ENCODE measurements around the gene CTNND2.
"Not testable (repeated sequence)": the region's sequence is repeated elsewhere in the genome, so short reads cannot be mapped to it uniquely, and the experiment has no call there.

CTNND2 gene

DNA sequence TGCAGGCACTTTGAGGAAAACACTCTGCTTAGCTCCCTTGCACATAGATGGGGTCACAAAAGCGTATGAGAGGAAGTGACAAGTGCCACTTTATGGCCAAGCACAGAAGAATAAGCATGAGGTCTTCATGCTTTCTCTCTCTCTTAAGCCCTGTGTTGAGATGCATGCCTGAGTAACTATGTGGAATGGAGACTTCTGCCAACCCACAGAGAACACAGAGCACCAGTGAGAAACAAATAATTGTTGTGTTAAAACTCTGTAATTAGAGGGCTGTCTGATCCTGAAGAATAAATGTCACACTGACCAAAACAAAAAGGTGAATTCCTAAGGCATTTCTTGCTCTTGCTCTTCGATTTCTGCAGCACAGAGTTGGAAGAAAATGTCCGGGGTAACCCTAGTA, 488.5 kb downstream of the CTNND2 start:
- Histone ChIP-seq H3K36me3 (ENCODE audit: control insufficient read depth, insufficient read depth, low read length) (no peaks in the 10 kb centered on the region), H3K27me3 (replicated peaks; ENCODE audit: control insufficient read depth, insufficient read depth, low read length) (no peaks in the 10 kb centered on the region), H3K4me3 (replicated peaks; ENCODE audit: low read depth, low read length) (no peak overlapping the region)
- TF ChIP-seq, protein P1, sequence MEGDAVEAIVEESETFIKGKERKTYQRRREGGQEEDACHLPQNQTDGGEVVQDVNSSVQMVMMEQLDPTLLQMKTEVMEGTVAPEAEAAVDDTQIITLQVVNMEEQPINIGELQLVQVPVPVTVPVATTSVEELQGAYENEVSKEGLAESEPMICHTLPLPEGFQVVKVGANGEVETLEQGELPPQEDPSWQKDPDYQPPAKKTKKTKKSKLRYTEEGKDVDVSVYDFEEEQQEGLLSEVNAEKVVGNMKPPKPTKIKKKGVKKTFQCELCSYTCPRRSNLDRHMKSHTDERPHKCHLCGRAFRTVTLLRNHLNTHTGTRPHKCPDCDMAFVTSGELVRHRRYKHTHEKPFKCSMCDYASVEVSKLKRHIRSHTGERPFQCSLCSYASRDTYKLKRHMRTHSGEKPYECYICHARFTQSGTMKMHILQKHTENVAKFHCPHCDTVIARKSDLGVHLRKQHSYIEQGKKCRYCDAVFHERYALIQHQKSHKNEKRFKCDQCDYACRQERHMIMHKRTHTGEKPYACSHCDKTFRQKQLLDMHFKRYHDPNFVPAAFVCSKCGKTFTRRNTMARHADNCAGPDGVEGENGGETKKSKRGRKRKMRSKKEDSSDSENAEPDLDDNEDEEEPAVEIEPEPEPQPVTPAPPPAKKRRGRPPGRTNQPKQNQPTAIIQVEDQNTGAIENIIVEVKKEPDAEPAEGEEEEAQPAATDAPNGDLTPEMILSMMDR (IDR thresholded peaks at IDR 0.05; ENCODE audit: insufficient read depth, low read length, poor library complexity, severe bottlenecking): no peak
- no peak for DNase-seq (ENCODE audit: extremely low read depth, insufficient read length)

DNA sequence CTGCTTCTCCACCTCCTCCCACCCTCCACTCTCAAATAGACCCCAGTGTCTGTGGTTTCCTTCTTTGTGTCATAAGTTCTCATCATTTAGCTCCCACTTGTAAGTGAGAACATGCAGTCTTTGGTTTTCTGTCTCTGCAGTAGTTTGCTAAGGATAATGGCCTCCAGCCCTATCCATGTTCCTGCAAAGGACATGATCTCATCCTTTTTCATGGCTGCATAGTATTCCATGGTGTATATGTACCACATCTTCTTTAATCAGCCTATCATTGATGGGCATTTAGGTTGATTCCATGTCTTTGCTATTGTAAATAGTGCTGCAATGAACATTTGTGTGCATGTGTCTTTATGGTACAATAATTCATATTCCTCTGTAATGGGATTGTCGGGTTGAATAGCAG, 489.5 kb downstream of the CTNND2 start:
- DNase-seq (ENCODE audit: extremely low read depth, insufficient read length); H3K4me3 ChIP-seq (replicated peaks; ENCODE audit: low read depth, low read length); H3K36me3 ChIP-seq (ENCODE audit: control insufficient read depth, insufficient read depth, low read length); H3K27me3 ChIP-seq (replicated peaks; ENCODE audit: control insufficient read depth, insufficient read depth, low read length): not testable (repeated sequence)

DNA sequence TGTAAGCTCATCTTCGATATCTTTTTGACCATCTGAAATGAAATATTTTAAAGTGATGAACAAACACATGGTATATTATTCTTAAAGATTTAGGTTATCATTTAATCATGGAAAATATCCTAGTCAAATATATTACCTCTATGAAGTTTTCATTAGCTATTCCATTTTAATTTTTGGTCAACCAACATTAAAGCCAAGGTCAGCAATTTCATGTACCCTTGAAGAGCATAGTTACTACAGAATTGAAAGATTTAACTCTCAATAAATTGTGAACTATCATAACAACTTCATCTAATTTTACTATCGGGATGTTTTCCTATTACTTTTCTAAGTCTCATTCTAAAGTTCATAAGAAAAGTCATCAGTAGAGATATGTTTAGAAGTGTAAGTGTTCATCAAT, 492.6 kb downstream of the CTNND2 start:
- DNase-seq (ENCODE audit: extremely low read depth, insufficient read length): no peak
- H3K4me3 ChIP-seq (replicated peaks; ENCODE audit: low read depth, low read length): no peak overlapping the region
- no peaks in the 10 kb centered on the region; the same call in 1 of the 2 replicates for H3K27me3 ChIP-seq (replicated peaks; ENCODE audit: control insufficient read depth, insufficient read depth, low read length)
- no peaks in the 10 kb centered on the region for H3K36me3 ChIP-seq (ENCODE audit: control insufficient read depth, insufficient read depth, low read length)
- TF ChIP-seq, protein P1 (IDR thresholded peaks at IDR 0.05; ENCODE audit: insufficient read depth, low read length, poor library complexity, severe bottlenecking): no peak

DNA sequence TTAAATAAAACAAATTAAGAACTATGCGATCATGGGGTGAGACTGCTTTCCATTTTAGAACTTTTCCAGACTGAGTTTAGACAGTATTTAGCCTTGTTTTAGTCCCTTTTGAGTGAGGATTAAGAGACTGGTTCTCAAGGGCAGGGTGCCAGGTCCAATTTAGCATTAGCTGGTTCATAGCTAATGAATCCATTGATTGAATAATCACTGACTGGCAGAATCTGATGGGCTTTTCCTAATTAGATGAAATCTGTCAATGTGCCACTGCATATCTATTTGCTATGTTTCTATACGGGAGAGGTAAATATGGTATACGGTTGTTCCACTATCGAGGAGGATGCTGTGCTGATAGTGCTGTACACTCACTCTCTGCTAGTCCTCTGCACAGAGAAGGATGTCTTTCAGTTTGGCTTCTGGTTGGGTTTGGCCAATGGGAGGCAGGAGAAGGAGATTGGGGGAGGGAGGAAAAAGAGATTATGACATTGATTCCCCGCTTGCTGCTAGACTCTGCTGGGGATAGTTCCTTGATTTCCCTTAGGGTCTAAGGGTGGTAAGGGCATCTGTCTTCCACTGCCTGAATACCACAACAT, 496.6 kb downstream of the CTNND2 start:
- Histone ChIP-seq H3K4me3 (replicated peaks; ENCODE audit: low read depth, low read length) (no peak overlapping the region), H3K36me3 (ENCODE audit: control insufficient read depth, insufficient read depth, low read length) (no peaks in the 10 kb centered on the region), H3K27me3 (replicated peaks; ENCODE audit: control insufficient read depth, insufficient read depth, low read length) (no peaks in the 10 kb centered on the region; the same call in 1 of the 2 replicates)
- DNase-seq (ENCODE audit: extremely low read depth, insufficient read length): no peak
- TF ChIP-seq, protein P1 (IDR thresholded peaks at IDR 0.05; ENCODE audit: insufficient read depth, low read length, poor library complexity, severe bottlenecking): no peak

DNA sequence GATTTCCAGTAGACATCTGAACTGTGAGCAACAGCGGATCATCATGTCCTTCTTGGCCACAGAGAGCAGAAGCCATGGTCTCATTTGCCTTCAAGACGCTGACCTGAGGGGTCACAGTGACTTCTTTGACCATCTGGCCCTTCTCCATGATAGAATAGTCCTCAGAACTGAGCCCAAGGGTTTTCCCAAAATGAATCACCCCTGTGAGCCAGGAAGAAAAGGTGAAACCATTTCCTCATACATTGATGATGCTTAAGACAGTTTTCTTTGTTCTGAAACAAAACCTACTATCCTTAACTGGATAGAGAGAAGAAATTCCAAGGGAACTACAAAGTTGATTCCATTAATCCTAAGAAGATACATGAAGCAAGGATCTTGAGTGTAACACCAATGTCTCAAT, 503.9 kb downstream of the CTNND2 start:
- DNase-seq (ENCODE audit: extremely low read depth, insufficient read length): no peak
- no peaks in the 10 kb centered on the region for H3K27me3 ChIP-seq (replicated peaks; ENCODE audit: control insufficient read depth, insufficient read depth, low read length)
- H3K4me3 ChIP-seq (replicated peaks; ENCODE audit: low read depth, low read length): no peak overlapping the region
- TF ChIP-seq, protein P1 (IDR thresholded peaks at IDR 0.05; ENCODE audit: insufficient read depth, low read length, poor library complexity, severe bottlenecking): no peak
- no peaks in the 10 kb centered on the region for H3K36me3 ChIP-seq (ENCODE audit: control insufficient read depth, insufficient read depth, low read length)

DNA sequence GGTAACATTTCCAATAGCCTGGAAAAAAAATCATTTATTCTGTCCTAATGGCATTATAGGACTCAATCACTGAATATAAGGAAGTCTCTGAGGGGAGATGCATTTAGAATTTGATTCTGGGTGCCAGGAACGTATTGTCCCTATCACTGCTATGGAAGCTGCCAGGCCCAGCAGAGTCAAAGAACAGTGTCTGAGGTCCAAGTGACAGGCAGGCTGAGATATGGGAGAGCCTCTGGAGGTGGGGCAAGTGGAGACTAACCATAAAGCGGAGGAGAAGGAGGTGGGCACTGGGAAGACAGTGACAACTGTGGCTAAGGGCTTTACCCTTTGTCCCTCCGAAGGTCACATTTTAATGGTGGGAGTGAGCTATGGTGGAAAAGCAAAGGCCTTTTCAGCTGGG, 505.5 kb downstream of the CTNND2 start:
- no peak overlapping the region for H3K4me3 ChIP-seq (replicated peaks; ENCODE audit: low read depth, low read length)
- H3K27me3 ChIP-seq (replicated peaks; ENCODE audit: control insufficient read depth, insufficient read depth, low read length): no peaks in the 10 kb centered on the region
- TF ChIP-seq, protein P1 (IDR thresholded peaks at IDR 0.05; ENCODE audit: insufficient read depth, low read length, poor library complexity, severe bottlenecking): no peak
- no peaks in the 10 kb centered on the region for H3K36me3 ChIP-seq (ENCODE audit: control insufficient read depth, insufficient read depth, low read length)
- no peak for DNase-seq (ENCODE audit: extremely low read depth, insufficient read length)
